SIG-M5 treated with dmso at 0.1 percent for 504 hours (cell line): Measurements from ENCODE around the gene MAMSTR.
"Not testable (repeated sequence)": the region's sequence is repeated elsewhere in the genome, so short reads cannot be mapped to it uniquely, and the experiment has no call there.

ENCODE experiments used
- DNase-seq: peaks from one replicate; lab custom pipeline; 2025; ENCODE audit not compliant: unreplicated experiment; lab: John Stamatoyannopoulos, UW

Gene MAMSTR, protein sequence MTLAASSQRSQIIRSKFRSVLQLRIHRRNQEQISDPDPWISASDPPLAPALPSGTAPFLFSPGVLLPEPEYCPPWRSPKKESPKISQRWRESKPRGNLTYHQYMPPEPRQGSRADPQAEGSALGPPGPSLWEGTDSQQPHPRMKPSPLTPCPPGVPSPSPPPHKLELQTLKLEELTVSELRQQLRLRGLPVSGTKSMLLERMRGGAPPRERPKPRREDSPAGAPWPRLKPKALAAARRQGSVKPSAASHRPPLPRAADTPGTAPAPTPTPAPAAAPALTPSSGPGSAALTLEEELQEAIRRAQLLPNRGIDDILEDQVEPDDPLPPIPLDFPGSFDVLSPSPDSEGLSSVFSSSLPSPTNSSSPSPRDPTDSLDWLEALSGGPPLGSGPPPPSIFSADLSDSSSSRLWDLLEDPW

GRCh38 chr19:48719263-48720171 is at the start of gene MAMSTR:
Gene MAMSTR, minus strand, starts transcription at chr19:48719725. Its CDS starts 694 bp downstream, at chr19:48719031.
- DNase-seq = no peak

DNA sequence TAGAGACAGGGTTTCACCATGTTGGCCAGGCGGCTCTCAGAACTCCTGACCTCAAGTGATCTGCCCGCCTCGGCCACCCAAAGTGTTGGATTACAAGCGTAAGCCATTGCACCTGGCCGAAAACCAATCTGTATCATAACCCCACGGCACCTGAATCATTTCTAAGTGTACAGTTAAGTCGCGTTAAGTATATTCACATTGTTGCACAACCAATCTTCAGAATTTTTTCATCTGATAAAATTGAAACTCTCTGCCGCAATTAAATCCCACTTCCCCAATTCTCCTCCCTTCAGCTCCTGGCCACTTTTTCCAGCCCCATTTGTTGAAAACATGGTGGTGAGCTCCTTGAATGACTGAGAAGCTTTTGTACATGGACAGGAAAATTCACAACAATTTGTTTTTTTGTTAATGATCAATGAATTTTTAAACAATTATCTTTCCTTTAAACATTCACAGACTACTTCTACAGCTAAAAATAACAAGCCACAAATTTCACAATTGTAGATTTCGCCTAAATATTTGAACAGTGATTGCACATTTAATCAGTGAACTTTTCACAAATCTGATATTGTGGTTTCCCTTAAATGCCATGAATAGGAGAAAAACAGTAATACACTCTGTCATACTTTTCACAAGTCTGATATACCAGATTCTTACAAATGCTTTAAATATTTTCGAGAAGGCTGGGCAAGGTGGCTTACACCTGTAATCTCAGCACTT is 49.6 kb upstream of the MAMSTR start:
- DNase-seq = peak; percentile 49

- DNase-seq = not testable (repeated sequence)
Measured at GRCh38 chr19:48768171-48768753, 48.7 kb upstream of the MAMSTR start.

GRCh38 chr19:48765816-48766215 is 46.3 kb upstream of the MAMSTR start:
- DNase-seq = not testable (repeated sequence)

DNA sequence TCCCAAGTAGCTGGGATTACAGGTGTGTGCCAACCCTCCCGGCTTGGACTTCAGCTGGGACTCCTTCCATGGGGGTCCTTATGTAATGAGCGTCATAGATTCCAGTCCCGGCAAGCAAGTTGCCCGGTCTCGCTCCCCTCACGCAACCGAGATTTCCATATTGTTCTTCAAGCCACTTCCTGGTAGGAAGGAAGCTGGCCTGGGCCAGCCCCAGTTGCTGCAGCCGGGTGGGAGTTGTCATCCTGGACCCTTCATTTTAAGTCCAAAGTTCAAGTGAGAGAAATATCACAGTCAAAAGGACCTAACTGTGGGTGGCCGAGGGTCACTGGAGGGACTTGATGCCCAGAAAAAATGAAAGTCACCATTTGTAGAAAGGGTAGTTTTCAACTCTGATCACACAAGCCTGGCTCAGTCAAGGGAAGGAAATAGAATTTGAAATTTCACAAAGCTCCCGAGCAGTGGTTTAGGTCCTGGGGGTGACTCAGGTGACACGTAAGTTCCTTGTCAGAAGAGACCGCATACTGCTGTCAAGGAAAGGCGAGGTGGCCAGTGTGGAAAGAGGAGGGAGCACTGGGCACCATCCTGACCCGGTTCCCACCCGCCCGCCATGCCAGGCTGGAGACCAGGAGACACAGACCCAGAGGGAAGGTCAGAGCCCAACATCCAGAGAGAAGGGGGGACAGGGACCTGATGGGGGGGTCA is 41.1 kb upstream of the MAMSTR start:
- no peak for DNase-seq

- no peak for DNase-seq
Measured at GRCh38 chr19:48757741-48758144, 38.2 kb upstream of the MAMSTR start.

GRCh38 chr19:48757089-48757675 is 37.7 kb upstream of the MAMSTR start:
- no peak for DNase-seq

- DNase-seq = no peak
Measured at GRCh38 chr19:48756686-48757085, 37.2 kb upstream of the MAMSTR start.

DNA sequence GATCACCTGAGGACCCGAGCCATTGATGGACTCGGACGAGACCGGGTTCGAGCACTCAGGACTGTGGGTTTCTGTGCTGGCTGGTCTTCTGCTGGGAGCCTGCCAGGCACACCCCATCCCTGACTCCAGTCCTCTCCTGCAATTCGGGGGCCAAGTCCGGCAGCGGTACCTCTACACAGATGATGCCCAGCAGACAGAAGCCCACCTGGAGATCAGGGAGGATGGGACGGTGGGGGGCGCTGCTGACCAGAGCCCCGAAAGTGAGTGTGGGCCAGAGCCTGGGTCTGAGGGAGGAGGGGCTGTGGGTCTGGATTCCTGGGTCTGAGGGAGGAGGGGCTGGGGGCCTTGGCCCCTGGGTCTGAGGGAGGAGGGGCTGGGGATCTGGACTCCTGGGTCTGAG is 36.7 kb upstream of the MAMSTR start:
- DNase-seq = no peak

- no peak for DNase-seq
Measured at GRCh38 chr19:48755787-48756186, 36.3 kb upstream of the MAMSTR start.

GRCh38 chr19:48755084-48755641 is 35.6 kb upstream of the MAMSTR start, which contains the start of gene FGF21:
Gene FGF21, plus strand, starts transcription at chr19:48755524. Its CDS starts 713 bp downstream, at chr19:48756237.
- DNase-seq = no peak

GRCh38 chr19:48752496-48753365 is 33.2 kb upstream of the MAMSTR start, which contains the start of gene FUT1:
Gene FUT1, minus strand, starts transcription at chr19:48752641. Its CDS starts 1,360 bp downstream, at chr19:48751281.
- DNase-seq = peak; percentile 63

DNA sequence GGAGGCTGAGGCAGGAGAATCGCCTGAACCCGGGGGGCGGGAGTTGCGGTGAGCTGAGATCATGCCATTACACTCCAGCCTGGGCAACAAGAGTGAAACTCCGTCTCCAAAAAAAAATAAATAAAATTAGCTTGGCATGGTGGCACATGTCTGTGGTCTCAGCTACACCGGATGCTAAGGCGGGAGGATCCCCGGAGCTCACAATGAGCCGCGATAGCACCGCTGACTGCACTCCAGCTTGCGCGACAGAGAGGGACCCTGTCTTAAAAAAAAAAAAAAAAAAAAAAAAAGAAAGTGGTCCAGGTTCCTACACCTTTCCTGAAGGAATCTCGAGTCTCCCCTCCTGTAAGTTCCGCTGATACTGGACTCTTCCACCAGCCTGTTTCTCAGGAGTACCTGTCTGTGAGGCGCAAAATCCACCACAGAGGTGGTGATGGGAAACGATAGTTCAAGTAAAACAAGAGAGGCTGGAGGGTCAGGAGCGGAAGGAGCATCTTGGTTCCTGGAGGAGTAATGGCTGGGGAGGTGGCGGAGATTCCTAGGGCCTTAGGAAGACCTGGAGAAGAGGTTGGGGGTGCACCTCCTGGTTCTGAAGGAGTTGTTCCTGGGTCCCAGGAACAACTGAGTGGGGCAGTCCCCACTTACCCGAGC is 32.4 kb upstream of the MAMSTR start:
- no peak for DNase-seq

DNA sequence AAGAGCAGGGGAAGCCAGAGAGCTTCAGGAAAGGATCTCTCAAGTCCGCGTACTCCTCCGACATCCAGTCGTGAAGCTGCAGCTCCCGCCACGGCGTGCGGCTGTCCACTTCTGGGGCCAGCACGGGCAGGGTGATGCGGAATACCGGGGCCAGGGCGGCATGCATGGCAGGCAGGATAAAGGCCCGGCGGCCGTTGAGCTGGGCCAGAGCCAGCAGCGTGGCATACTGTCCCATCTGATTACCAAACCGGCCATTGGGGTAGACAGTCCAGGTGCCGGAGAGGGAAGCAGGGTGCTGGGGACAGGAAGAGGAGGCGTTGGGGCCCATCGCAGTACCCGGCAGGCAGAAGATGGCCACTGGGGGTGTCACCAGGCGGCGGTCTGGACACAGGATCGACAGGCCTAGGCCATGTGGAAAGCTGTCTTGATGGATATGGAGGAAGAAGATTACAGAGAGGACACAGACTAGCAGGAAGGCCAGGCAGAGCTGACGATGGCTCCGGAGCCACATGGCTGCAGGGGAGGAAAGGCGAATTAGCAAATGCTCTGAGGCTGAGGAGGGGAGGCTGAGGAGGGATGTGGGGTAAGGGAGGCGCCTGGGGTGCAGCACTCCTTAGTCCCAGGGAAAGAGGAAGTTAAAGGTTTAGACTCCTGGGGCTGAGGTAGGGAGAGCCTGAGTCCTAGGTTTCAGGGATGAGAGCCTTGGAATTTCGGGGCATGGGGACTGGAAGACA is 31.4 kb upstream of the MAMSTR start:
- DNase-seq = peak; percentile 22

- no peak for DNase-seq
Measured at GRCh38 chr19:48750351-48750750, 30.8 kb upstream of the MAMSTR start.

DNA sequence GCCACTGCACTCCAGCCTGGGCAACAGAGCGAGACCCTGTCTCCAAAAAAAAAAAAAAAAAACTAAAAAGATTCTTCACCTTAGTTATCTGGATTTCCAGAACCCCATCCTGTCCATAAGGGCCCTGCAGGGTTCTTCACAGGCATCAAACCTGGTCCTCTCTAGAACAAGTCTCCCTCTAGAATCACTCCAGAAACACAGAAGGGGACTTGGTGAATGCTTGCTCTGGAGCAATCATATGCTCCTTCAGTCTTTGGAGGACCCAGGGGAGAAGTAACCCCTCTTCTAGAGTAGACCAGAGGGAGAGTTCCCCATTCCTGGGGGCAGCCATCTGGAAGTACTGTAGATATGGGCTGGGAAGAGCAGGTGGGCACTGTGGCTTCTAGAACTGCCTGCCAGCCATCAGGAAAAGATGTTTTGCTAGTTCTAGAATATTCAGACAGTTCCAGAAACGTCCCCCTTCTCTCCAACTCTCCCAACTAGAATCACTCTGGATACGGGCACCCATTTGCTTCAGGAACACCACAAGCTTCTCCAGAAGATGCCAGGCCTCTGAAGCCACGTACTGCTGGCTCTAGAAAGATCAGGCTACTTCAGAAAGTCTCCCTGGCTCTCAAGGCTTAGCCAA is 30.2 kb upstream of the MAMSTR start:
- DNase-seq = no peak
